PFSK-1 (cell line): ENCODE measurements around the gene DPP4.

Source experiments
- FOXP2 ChIP-seq: optimal IDR thresholded peaks from 2 replicates; pipeline ENCODE3; 2011; ENCODE audit warnings: borderline replicate concordance, control low read depth, inconsistent platforms; ENCODE audit not compliant: insufficient read depth; ENCODE audit errors: extremely low read length, extremely low read depth
- POLR2AphosphoS5 ChIP-seq: IDR thresholded peaks from 2 replicates; pipeline ENCODE4 v1.6.1; 2012; ENCODE audit warnings: low read depth, mild to moderate bottlenecking, control low read depth, low read length, moderate library complexity
- REST ChIP-seq, 2 experiments: IDR thresholded peaks; 2 replicates each; pipeline versions ENCODE4 v1.6.1 to v1.8.0; 2011 to 2012; ENCODE audit warnings: low read depth in 2 of 2, low read length in 2 of 2, control low read depth in 1 of 2, inconsistent platforms in 1 of 2, mild to moderate bottlenecking in 1 of 2, moderate library complexity in 1 of 2; ENCODE audit not compliant: insufficient read depth in 1 of 2
- SIN3A ChIP-seq: IDR thresholded peaks from 2 replicates; pipeline ENCODE4 v1.6.1; 2012; ENCODE audit warnings: mild to moderate bottlenecking, low read length, moderate library complexity, borderline replicate concordance; ENCODE audit not compliant: insufficient read depth
- TAF1 ChIP-seq: IDR thresholded peaks from 2 replicates; pipeline ENCODE4 v1.6.1; 2012; ENCODE audit warnings: low read length, control low read depth, borderline replicate concordance; ENCODE audit not compliant: insufficient read depth

Gene DPP4

GRCh38 chr2:161980976-161981375, 93.0 kb downstream of the DPP4 start:
- TF ChIP-seq FOXP2, result no peak
- no peak for TF ChIP-seq REST (IDR thresholded peaks at IDR 0.05; ENCODE audit: insufficient read depth in 1 of 2, low read depth in 2 of 2, low read length in 2 of 2)
- no peak for TF ChIP-seq TAF1
- no peak for TF ChIP-seq POLR2AphosphoS5
- no peak for TF ChIP-seq SIN3A

GRCh38 chr2:161979490-161979889, 94.5 kb downstream of the DPP4 start:
- TF ChIP-seq SIN3A, result no peak
- TF ChIP-seq POLR2AphosphoS5, result no peak
- no peak for TF ChIP-seq FOXP2
- no peak for TF ChIP-seq REST (IDR thresholded peaks at IDR 0.05; ENCODE audit: insufficient read depth in 1 of 2, low read depth in 2 of 2, low read length in 2 of 2)
- TF ChIP-seq TAF1, result no peak

- TF ChIP-seq TAF1 (no peak), FOXP2 (no peak), POLR2AphosphoS5 (no peak), SIN3A (no peak), REST (IDR thresholded peaks at IDR 0.05; ENCODE audit: insufficient read depth in 1 of 2, low read depth in 2 of 2, low read length in 2 of 2) (no peak)
Measured at GRCh38 chr2:161976917-161977316, 97.1 kb downstream of the DPP4 start.

- no peak for TF ChIP-seq TAF1
- TF ChIP-seq FOXP2, result no peak
- TF ChIP-seq REST (IDR thresholded peaks at IDR 0.05; ENCODE audit: insufficient read depth in 1 of 2, low read depth in 2 of 2, low read length in 2 of 2), result no peak
- no peak for TF ChIP-seq SIN3A
- TF ChIP-seq POLR2AphosphoS5, result no peak
Measured at GRCh38 chr2:161976295-161976694, 97.7 kb downstream of the DPP4 start.

- TF ChIP-seq FOXP2 (no peak), POLR2AphosphoS5 (no peak), REST (IDR thresholded peaks at IDR 0.05; ENCODE audit: insufficient read depth in 1 of 2, low read depth in 2 of 2, low read length in 2 of 2) (no peak), TAF1 (no peak), SIN3A (no peak)
Measured at GRCh38 chr2:161975813-161976160, 98.2 kb downstream of the DPP4 start.
